NCI-H446 (cell line): Measurements from ENCODE around the gene PMM2.
"Not testable (repeated sequence)": the region's sequence is repeated elsewhere in the genome, so short reads cannot be mapped to it uniquely, and the experiment has no call there.

Experiments
- DNase-seq, 2 experiments: peaks; one replicate each; lab custom pipeline; 2025; lab: John Stamatoyannopoulos, UW

PMM2 gene

GRCh38 chr16:8867216-8867931 is 69.7 kb downstream of the PMM2 start:
- peak in 1 of 2 experiments; percentile 48 for DNase-seq

- DNase-seq, result no peak
Measured at GRCh38 chr16:8867932-8868415, 70.3 kb downstream of the PMM2 start.

DNA sequence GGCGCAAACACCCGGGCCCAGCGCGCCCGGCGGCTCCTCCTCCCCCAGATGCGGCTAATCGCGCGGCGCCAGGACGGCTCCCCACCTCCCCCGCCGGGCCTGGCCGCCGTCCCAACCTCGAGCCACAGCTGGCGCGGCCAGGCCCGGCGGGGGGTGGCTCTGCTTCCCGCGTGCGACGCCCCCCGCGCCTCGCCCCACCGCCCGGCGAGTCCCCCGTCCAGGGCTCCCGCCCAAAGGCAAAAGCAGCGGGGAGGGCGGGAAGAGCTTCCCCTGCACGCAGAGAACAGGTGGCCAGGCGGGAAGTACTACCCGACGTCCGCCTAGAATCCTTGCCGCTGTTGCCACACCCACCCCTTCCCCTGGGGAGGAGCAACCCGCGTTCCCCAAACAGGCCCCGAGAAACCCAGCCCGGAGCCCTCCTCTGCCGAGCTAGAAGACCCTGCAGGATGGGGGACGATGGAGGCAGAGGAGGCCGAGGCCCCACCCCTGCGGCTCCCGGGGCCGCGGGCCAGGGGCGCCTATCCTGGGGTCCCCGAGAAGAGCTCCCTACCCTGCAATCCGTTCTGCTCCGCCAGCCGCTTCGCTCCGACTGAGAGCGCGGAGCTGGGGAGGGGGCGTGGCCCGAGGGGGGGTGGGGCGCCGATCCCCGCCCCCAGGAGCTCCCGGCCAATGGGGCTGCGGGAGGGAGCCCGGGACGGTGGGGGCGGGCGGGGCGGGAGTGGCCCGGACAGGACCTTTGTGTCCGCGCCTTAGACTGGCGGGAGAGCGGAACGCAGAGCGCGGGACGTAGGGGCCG is 71.0 kb downstream of the PMM2 start, which contains the start of gene CARHSP1:
TSS of gene CARHSP1 (minus strand) at position 591 of the 796 bp plus-strand sequence. CDS start 9,678 bp downstream, outside the sequence.
- peak; percentile 81 to 93 for DNase-seq

GRCh38 chr16:8869212-8869987 is 71.8 kb downstream of the PMM2 start:
- DNase-seq, result no peak

GRCh38 chr16:8869988-8870241 is 72.3 kb downstream of the PMM2 start:
- DNase-seq, result not testable (repeated sequence)

DNA sequence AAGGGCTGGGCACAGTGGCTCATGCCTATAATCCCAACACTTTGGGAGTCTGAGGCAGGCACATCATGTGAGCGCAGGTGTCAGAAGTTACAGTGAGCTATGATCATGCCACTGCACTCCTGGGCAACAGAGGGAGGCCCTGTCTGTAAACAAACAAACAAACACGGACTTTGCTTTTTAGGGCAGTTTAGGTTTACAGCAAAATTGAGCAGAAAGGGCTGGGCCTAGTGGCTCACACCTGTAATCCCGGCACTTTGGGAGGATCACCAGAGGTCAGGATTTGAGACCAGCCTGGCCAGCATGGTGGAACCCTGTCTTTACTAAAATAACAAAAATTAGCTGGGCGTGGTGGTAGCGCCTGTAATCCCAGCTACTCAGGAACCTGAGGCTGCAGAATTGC is 74.4 kb downstream of the PMM2 start:
- DNase-seq, result no peak

DNA sequence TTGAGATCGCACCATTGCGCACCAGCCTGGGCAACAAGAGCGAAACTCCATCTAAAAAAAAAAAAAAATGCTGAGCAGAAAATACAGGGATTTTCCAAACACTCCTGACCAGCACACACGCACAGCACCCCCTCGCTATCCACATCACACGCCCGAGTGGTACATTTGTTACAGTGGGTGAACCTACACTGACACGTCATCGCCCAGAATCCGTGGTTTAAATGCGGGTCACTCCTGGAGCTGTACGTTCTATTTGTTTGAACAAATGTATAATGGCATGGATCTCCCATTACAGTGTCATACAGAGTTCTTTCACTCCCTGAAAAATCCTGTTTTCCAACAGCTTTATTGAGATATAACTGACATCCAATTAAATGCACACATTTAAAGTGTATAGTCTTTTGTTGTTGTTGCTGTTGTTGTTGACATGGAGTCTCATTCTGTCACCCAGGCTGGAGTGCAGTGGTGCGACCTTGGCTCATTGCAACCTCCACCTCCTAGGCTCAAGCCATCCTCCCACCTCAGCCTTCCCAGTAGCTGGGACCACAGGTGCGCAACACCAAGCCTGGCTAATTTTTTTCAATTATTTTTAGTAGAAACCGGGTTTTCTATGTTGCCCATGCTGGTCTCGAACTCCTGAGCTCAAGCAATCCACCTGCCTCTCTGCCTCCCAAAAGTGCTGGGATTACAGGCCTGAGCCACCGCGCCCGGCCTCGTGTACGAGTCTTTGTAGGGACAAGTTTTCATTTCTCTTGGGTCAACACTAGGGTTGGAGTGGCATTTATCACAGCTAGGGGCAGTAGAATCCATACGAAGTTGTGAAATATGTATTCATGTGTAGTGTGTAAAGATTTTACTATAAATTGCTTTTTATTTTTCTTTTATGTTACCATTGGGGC is 75.6 kb downstream of the PMM2 start:
- no peak for DNase-seq

GRCh38 chr16:8873866-8874195 is 76.2 kb downstream of the PMM2 start:
- not testable (repeated sequence) for DNase-seq

- no peak for DNase-seq
Measured at GRCh38 chr16:8874388-8874787, 76.7 kb downstream of the PMM2 start.

DNA sequence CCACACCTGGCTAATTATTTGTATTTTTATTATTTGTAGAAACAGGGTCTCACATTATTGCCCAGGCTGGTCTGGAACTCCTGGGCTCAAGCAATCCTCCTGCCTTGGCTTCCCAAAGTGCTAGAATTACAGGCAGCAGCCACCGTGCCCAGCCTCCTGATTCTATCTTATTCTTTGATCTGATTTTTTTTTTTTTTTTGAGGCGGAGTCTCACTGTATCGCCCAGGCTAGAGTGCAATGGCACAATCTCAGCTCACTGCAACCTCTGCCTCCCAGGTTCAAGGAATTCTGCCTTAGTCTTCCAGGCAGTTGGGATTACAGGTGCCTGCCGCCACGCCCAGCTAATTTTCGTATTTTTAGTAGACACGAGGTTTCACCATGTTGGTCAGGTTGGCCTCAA is 77.7 kb downstream of the PMM2 start:
- DNase-seq, result not testable (repeated sequence)

DNA sequence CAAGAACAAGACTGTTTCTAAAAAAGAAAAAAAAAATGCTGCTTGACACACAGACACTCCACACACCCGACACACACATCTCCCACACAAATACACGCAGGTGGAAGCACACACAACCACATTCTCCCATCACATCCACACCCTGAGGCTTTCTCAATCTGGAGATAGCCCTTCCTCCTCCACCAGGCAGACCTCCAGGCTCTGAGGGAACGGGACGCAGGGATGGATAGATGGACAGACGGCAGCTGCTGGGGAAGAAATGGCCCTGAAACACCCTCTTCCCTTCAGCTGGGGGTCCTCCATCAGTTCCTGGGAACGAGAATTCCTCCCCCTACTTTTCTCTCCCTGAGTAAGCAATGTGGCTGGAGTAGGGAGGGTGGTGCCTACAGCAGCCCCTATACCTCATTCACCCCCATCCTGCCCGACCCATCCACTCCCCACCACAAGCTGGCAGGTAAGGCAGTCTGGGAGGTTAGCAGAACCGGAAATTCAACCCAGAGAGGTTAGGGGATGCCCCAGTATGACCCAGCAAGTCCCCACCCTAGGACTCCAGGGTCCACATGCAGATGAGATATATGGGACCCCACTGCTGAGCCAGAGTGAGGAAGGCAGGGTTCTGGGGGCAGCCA is 80.4 kb downstream of the PMM2 start:
- no peak for DNase-seq

DNA sequence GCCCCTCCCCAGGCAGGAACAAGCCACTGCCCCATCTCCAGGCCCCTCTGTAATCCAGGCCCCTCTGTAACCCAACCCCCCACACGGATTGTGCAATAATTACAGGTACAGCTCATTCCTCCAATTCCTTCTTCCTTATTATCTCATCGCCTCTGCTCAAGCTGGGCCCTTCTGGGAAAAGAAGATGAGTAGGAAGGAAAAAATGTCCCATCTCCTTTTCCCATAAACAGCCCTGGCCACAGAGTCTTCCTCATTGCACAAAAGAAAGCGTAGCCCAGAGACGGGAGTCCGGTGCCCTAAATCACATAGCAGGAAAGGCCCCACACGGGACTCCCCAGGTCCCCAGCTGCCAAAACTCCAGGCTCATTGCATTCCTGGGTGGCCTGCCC is 80.9 kb downstream of the PMM2 start:
- DNase-seq, result no peak

DNA sequence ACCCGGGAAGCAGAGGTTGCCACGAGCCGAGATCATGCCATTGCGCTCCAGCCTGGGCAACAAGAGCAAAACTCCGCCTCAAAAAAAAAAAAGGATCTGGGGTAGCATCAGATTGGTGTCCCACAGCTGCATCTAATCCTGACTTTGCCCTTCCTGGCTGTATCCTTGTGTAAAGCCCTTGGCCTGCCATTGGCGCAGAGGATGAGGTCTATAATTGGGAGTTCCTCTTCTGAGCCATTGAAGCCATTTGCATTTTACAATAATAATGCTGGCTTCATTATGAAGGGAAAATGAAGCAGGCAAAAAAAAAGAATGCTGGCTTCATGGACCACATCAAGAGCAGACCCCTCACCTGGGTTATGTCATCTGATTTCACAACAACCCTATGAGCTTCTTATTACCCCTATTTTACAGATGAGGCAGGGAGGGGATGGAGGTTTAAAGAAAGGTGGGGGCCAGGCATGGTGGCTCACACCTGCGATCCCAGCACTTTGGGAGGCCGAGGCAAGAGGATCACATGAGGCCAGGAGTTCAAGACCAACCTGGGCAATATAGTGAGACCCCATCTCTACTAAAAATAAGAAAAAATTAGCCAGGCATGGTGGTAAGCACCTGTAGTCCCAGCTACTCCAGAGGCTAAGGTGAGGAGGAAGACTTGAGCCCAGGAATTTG is 83.3 kb downstream of the PMM2 start:
- no peak for DNase-seq

DNA sequence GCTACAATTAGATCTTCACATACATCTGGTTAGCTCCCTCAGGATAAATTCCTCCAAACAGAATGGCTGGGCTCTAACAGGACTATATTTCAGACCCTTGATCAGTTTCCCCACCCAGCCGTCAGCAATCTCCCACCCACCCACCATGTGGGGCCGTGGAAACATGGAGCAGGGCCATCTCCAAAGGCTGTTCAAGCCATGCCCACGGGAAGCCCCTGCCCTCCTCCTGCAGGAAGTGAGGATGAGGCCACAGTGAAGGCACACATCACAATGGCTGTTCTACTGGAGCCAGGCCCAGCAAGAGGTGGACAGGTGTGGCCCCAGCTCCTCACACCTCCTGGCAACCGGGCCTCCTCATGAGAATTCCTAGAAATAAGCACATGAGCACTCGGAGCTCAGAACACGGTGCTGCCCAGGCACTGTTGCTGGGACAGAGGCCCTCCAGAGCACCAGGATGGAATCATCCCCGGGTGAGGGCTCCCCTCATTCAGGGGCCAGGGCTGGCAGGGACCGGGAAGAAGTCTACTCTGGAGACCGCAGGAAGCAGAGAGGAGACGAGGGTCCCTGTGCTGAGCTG is 84.5 kb downstream of the PMM2 start, which contains the start of gene LITAFD:
TSS of gene LITAFD (plus strand) at position 311 of the 577 bp plus-strand sequence. CDS start 2,005 bp downstream, outside the sequence.
- no peak for DNase-seq

DNA sequence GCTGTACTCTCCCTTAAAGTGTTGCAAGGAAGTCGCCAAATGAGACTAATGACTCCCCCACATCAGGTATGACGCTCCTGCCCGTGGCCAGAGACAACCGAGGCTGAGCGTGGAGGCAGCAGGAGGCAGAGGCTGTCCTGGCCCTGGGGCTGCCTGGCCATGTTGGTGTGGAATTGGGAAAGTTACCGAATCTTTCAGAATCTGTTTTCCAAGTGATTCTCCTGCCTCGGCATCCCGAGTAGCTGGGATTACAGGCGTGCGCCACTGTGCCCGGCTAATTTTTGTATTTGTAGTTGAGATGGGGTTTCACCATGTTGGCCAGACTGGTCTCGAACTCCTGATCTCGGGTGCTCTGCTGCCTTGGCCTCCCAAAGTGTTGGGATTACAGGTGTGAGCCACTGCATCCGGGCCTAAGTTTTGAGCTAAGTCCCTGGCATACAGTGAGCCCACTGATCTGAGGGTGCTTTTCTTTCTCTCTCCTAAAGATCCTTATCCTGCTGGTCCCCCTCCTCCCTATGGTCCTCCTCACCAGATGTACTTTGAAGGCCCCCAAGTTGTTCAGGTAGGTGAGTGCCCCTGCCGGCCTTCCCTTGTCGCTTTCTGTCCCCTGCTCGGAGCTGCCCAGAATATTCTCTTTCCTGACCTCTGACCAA is 85.2 kb downstream of the PMM2 start:
- no peak for DNase-seq

DNA sequence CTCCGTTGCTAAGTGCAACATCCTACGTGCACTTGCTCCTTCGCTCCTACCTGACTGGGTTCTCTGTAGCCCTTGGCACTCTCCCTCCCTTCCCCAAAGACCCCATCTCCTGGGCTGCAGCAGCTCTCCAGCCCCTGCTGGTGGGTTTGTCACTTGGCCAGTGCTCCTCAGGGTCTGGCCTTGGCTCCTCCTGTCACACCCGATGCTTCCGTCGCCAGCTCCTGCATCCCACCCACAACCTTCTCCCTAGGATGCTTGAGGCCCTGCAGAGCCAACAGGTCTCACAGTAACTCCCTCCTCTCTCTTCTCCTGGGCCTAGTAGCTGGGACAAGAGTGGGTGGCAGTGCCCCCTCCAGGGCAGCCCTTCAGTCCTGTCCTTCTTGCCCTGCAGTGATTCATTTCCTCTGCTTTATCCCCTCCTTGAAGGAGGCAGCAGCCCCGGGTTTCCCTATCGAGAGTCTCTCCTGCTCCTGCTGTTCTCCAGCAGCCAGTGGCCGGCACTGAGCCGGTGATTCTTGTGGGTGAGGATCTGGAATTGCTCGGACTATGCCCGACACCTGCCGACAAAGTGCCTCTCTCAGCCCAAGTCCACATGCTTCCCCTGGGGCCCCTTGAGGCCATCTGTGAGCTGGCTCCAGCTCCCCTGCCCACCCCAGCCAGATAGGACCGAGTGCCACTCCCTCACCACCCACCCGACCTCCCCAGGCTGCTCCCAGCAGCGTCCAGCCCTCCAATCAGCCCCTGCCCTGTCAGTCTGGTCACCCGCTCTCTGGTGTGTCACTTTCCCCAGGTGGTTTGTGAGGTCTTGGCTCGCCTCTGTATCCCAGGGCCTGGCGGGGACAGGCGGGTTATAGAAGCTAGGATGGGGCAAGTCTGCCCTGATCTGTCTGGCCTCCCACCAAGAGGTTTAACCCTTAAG is 88.3 kb downstream of the PMM2 start:
- DNase-seq, result no peak

- no peak for DNase-seq
Measured at GRCh38 chr16:8886593-8887430, 89.2 kb downstream of the PMM2 start.

- no peak for DNase-seq
Measured at GRCh38 chr16:8887431-8887765, 89.8 kb downstream of the PMM2 start.
